ENCODE data around the gene ELMOD3.
A peak's percentile ranks its signal among the peaks of the same experiment; 100 is the strongest.
"Not testable (repeated sequence)": the region's sequence is repeated elsewhere in the genome, so short reads cannot be mapped to it uniquely, and the experiment has no call there.

Gene ELMOD3

DNA sequence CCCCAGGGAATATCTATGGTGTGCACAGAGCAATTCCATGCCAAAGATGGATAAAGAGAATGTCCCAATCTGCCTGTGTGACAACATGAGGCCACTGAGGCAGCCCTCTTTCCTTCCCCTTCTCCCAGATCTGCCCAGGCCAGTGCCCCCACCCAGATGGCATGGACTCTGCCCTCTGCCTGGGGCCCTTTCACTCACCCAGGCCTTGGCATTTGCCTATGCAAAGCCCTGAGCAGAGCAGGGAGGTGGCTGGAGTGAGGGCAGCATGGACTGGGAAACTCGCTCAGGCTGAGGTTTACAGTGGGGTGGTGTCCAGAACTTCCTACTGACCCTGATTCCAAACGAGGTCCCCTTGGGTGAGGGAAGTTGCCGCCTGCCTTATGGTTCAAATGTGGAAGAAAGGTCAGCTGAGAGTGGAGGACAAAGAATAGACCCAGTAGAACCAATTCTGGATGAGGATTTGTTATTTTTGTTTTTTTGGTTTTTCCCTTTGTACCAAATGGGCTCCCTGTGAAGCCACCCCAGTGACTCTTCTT, 72.8 kb downstream of the ELMOD3 start:
- DNase-seq (ENCODE audit: low spot score) = no peak

- DNase-seq (ENCODE audit: low spot score) = no peak
Observed at GRCh38 chr2:85428343-85428881, 73.8 kb downstream of the ELMOD3 start.

DNA sequence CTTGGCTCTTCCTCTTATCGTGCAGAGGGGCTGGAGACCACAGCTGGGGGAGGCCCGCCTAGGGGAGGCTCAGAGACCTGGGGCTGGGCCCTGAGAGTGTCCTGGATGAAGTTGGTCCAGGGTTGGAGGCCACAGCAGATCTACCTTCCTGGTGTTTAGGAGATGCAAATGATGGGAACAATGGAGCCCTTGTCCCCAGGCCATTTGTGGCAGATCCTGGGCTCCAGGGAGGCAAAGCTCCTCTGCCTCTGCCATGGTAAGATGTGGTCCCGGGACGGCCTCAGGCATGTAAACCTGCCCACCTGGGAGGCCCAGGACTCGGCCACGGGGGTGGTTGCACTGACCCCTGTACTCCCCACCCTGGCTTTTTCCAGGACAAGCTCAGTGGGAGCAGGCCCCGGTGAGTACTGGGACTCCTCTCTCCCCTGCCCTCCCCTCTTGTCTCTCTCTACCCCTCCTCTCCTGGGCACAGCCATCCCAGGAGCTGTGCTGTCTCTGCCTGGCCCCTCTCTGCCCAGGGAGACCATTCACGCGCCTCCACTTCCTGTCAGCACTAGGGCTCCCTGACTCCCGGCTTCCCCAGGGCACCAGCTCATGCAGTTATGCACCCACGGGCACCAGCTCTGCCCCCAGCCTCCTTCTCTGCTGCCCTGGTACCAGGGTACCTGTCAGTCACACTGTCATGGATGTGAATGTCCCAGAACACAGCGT, 74.8 kb downstream of the ELMOD3 start:
- no peak for DNase-seq (ENCODE audit: low spot score)

DNA sequence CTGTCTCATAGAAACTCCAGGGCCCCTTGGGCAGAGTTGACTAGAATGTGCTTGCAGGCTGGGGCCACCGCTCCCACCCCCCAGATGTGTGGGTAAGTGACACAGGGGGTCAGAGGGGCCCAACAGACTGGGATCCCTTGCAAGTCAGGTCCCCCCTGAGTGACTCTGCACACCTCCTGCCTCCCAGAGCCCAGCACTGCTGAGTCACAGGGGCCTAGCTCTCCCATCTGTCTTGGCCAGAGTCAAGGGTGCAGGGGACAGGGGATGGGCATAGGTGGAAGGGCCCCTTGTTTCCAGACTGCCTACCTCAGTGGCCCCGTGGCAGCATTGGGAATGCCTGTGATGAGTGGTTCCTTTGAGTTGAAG, 75.3 kb downstream of the ELMOD3 start:
- no peak for DNase-seq (ENCODE audit: low spot score)

- no peak for DNase-seq (ENCODE audit: low spot score)
Observed at GRCh38 chr2:85430752-85431569, 76.4 kb downstream of the ELMOD3 start.

DNA sequence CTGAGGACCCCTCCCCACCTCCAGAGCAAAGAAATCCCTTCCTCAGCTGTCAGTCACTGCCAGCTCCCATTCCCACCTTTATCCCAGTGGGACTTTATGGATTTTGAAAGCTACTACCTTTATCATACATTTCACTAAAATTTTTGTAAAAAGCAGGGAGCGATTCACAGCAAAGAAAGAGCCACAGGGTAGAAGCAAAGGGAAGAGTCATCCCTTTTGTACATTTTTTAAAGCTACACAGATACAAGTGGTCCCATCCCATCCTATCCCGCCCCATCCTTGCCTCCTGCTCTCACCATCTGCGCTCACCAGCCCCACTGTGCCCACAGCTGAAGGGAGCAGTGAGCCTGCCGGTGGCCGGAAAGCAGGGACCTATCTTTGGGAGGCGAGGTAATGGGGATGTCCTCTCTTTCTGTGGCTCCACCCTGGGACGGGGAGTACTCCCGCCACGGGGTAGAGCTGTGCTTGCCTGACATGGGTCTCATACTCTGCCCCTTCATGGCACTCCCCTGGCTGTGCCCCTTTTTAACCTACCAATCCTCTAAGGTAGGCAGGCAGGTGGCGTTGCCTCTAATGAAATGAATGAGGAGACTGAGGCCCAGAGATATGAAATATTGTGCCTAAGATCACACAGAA, 77.1 kb downstream of the ELMOD3 start:
- no peak for DNase-seq (ENCODE audit: low spot score)

DNA sequence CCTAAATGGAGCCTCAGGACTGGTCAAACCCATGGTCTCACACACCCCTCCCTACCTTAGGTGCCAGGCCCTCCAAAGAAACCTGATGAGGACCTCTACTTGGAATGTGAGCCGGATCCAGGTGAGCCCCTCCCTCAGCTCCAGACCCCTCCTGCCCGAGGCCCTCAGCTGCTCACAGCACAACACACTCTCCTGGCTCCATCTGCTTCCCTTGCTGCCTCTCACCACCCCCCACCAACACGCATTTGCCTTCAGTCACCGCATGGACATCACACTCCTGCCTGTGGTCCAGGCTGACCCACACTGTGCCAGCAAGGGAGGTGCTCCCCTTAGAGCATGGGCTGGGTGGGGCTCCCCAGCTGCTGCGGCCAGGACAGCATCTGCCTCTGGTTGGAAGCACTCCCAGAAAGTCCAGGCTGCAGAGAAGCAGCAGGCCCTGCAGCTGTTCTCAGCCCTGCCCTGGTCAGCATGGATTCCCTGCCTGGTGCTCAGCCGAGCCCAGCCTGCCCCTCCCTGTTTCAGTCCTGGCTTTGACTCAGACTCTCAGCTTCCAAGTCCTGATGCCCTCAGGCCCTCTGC, 79.0 kb downstream of the ELMOD3 start:
- peak; percentile 97 for DNase-seq (ENCODE audit: low spot score)

DNA sequence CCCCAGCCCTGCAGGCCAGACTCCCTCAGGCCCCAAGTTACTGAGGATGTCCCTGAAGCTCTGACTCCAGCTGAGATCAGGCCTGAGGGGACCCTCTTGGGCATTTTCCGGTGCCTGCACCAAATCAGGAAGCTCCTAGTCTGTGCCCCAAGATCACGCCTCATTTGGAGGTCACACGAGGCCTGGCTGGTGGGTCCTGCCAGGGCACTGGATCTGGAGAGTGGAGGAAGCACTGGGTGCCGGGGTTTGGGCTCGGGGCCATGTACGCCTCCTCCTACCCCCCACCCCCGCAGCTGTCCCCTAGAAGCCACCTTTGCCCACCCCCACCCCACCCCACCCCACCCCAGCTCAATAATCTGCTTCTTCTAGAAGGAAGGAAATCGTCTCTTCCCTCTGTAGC, 80.1 kb downstream of the ELMOD3 start:
- no peak for DNase-seq (ENCODE audit: low spot score)

GRCh38 chr2:85435220-85435958, 80.8 kb downstream of the ELMOD3 start:
- no peak for DNase-seq (ENCODE audit: low spot score)

- no peak for DNase-seq (ENCODE audit: low spot score)
Observed at GRCh38 chr2:85435981-85436835, 81.6 kb downstream of the ELMOD3 start.

GRCh38 chr2:85436836-85437487, 82.4 kb downstream of the ELMOD3 start:
- DNase-seq (ENCODE audit: low spot score) = no peak

DNA sequence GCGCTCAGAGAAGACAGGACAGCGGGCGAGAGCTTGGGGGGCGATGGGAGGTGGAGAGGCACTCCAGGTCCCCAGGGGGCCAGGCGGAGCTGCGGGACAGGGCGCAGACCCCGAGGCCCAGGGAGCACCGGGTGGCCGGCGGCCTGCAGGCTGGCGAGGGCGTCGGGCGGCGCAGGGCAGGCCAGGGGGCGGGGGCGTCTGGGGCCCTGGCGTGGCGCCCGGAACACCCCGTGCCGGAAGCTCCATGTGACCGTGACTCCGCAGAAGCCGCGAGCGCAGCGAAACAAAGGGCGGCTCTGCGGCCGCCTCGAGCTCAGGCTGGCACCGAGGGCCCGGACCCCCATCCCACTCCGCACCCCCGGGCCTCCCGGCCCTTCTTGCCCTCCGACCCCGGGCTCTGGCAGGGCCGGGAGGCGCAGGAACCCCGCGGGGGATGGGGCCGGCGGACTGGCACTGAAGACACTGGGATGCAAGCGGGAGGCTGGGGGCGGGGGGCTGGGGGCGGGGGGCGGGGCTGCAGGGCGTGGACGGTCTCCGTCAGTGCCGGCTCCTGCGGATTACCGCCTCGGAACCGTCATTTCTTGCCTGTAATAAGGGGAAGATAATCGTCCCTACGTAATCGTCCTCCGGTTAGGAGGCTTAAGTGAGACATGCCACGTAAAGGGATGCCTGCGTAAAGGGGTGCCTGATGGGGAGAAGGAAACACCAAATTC, 83.1 kb downstream of the ELMOD3 start:
- DNase-seq (ENCODE audit: low spot score) = peak; percentile 88

GRCh38 chr2:85438201-85439024, 83.8 kb downstream of the ELMOD3 start:
- peak; percentile 35 for DNase-seq (ENCODE audit: low spot score)

GRCh38 chr2:85439025-85439472, 84.5 kb downstream of the ELMOD3 start:
- DNase-seq (ENCODE audit: low spot score) = no peak

- not testable (repeated sequence) for DNase-seq (ENCODE audit: low spot score)
Observed at GRCh38 chr2:85439569-85439968, 85.0 kb downstream of the ELMOD3 start.

- DNase-seq (ENCODE audit: low spot score) = no peak
Observed at GRCh38 chr2:85439986-85440385, 85.4 kb downstream of the ELMOD3 start.

GRCh38 chr2:85440729-85441128, 86.2 kb downstream of the ELMOD3 start:
- DNase-seq (ENCODE audit: low spot score) = no peak
